HCT116 (cell line): ENCODE data around the gene PRMT1. TPM values are rescaled to one million over a fixed set of nuclear protein-coding genes. Genes with fewer than 3 reads are reported as not detected.

Experiments used
- ATAC-seq: fragments of 200-7000 bp; cut with Tn5 transposase; 2 replicates; pipeline ENCODE4 v1.9.1; 2020; ENCODE audit warnings: mild to moderate bottlenecking, moderate library complexity
- BruUV-seq: library from RNA; stranded (reverse); fragments of 400-500 nt; replicated peaks from 2 replicates; lab custom pipeline; 2021; lab: Mats Ljungman, UMichigan
- CTCF ChIA-PET: fragments of 300-600 bp; sonication (Branson Sonifier 250); formaldehyde crosslinking; loops from one replicate; lab custom pipeline; 2021; ENCODE audit warnings: antibody characterized with exemption; lab: Charles Lee
- POLR2A ChIA-PET: fragments of 300-600, 350-600 bp; sonication (Branson Sonifier 250); formaldehyde crosslinking; loops from one replicate; lab custom pipeline; 2021; ENCODE audit warnings: antibody characterized with exemption; lab: Charles Lee
- RAD21 ChIA-PET, 2 experiments: fragments of 300-600 bp; sonication (Branson Sonifier 250); formaldehyde crosslinking; loops; one replicate each; lab custom pipeline; 2023; ENCODE audit warnings: low total read pairs in 2 of 2; ENCODE audit not compliant: uncharacterized antibody in 2 of 2, unreplicated experiment in 2 of 2, low non-redundant PET in 1 of 2; lab: Charles Lee
- DNase-seq: peaks from one replicate; pipeline ENCODE4 v3.0.0-alpha.2; 2010; ENCODE audit warnings: low read depth, low spot score
- H2AFZ ChIP-seq: fragments of 200-600 bp; shearing (Covaris generic), sonication (generic); 2 replicates; pipeline ENCODE4 v1.6.1; 2017; ENCODE audit warnings: low read depth, mixed run types, mixed read lengths, antibody characterized with exemption, low read length; ENCODE audit not compliant: poor library complexity, severe bottlenecking
- H3K27ac ChIP-seq: 2 replicates; pipeline ENCODE4 v1.5.1; 2012; ENCODE audit warnings: low read depth, low read length
- H3K27me3 ChIP-seq: fragments of 200-600 bp; sonication (generic); 2 replicates; pipeline ENCODE4 v1.6.1; 2016; ENCODE audit warnings: mixed run types, low read length, mixed read lengths; ENCODE audit not compliant: insufficient read depth
- H3K36me3 ChIP-seq, 2 experiments: fragments of 200-500 bp in 1 of 2; fragments of 200-600 bp in 1 of 2; sonication (Bioruptor generic) in 1 of 2; sonication (generic) in 1 of 2; 2 replicates each; pipeline versions ENCODE4 v1.5.1 to v1.6.1; 2014 to 2016; ENCODE audit warnings: low read length in 2 of 2, inconsistent platforms in 1 of 2, mixed read lengths in 1 of 2, mixed run types in 1 of 2; ENCODE audit not compliant: insufficient read depth in 2 of 2, control insufficient read depth in 1 of 2
- H3K4me1 ChIP-seq, 2 experiments: fragments of 200-600 bp in 1 of 2; sonication (generic) in 1 of 2; 2 replicates each; pipeline versions ENCODE4 v1.5.1 to v1.6.1; 2012 to 2017; ENCODE audit warnings: low read length in 2 of 2, inconsistent platforms in 1 of 2, mild to moderate bottlenecking in 1 of 2, mixed read lengths in 1 of 2, mixed run types in 1 of 2, moderate library complexity in 1 of 2; ENCODE audit not compliant: insufficient read depth in 2 of 2, control insufficient read depth in 1 of 2
- H3K4me2 ChIP-seq: fragments of 200-600 bp; sonication (generic); 2 replicates; pipeline ENCODE4 v1.6.1; 2017; ENCODE audit warnings: mixed run types, low read length, mixed read lengths
- H3K4me3 ChIP-seq, 2 experiments: fragments of 200-600 bp in 1 of 2; sonication (generic) in 1 of 2; replicated peaks in 1 of 2; 2 replicates each; pipeline ENCODE4 v1.5.1; 2011 to 2016; ENCODE audit warnings: low read length in 2 of 2, control low read depth in 1 of 2, low read depth in 1 of 2, mild to moderate bottlenecking in 1 of 2, mixed read lengths in 1 of 2, mixed run types in 1 of 2
- H3K79me2 ChIP-seq: fragments of 200-600 bp; sonication (generic); 2 replicates; pipeline ENCODE4 v1.6.1; 2017; ENCODE audit warnings: mild to moderate bottlenecking, mixed run types, low read length, moderate library complexity, mixed read lengths; ENCODE audit not compliant: insufficient read depth
- H3K9ac ChIP-seq: fragments of 200-600 bp; sonication (generic); 2 replicates; pipeline ENCODE4 v1.6.1; 2016; ENCODE audit warnings: low read length, mixed read lengths
- H3K9me2 ChIP-seq: fragments of 200-600 bp; sonication (generic), shearing (Covaris generic); 2 replicates; pipeline ENCODE4 v1.6.1; 2017; ENCODE audit warnings: mixed run types, mild to moderate bottlenecking, moderate library complexity; ENCODE audit not compliant: insufficient read depth
- H3K9me3 ChIP-seq, 2 experiments: fragments of 200-500 bp in 1 of 2; fragments of 200-600 bp in 1 of 2; sonication (Bioruptor generic) in 1 of 2; sonication (generic) in 1 of 2; 2 replicates each; pipeline ENCODE4 v1.6.1; 2014 to 2017; ENCODE audit warnings: low read length in 2 of 2, mixed read lengths in 2 of 2, inconsistent platforms in 1 of 2, low read depth in 1 of 2, mild to moderate bottlenecking in 1 of 2, mixed run types in 1 of 2, moderate library complexity in 1 of 2; ENCODE audit not compliant: control insufficient read depth in 1 of 2, insufficient read depth in 1 of 2
- H4K20me1 ChIP-seq: fragments of 200-600 bp; sonication (generic), shearing (Covaris generic); 2 replicates; pipeline ENCODE4 v1.6.1; 2017; ENCODE audit warnings: mixed run types, mild to moderate bottlenecking, moderate library complexity; ENCODE audit not compliant: insufficient read depth
- CBX3 ChIP-seq: IDR thresholded peaks from 2 replicates; pipeline ENCODE4 v1.6.1; 2012; ENCODE audit warnings: low read depth
- EGR1 ChIP-seq: IDR thresholded peaks from 2 replicates; pipeline ENCODE4 v1.6.1; 2012; ENCODE audit warnings: low read depth
- POLR2A ChIP-seq: IDR thresholded peaks from 2 replicates; pipeline ENCODE4 v1.7.0; 2011; ENCODE audit warnings: borderline replicate concordance; ENCODE audit not compliant: insufficient read depth, insufficient read length; ENCODE audit errors: extremely low read depth
- RAD21 ChIP-seq: IDR thresholded peaks from 2 replicates; pipeline ENCODE4 v1.6.1; 2012; ENCODE audit warnings: low read depth, mild to moderate bottlenecking
- REST ChIP-seq: IDR thresholded peaks from 2 replicates; pipeline ENCODE4 v1.6.1; 2012; ENCODE audit warnings: low read depth
- TCF7L2 ChIP-seq: IDR thresholded peaks from 2 replicates; pipeline ENCODE4 v1.7.0; 2011; ENCODE audit warnings: borderline replicate concordance, inconsistent platforms; ENCODE audit not compliant: insufficient read depth, insufficient read length; ENCODE audit errors: extremely low read depth
- YY1 ChIP-seq: IDR thresholded peaks from 2 replicates; pipeline ENCODE4 v1.6.1; 2011; ENCODE audit warnings: low read length, low read depth, moderate library complexity, mild to moderate bottlenecking; ENCODE audit not compliant: insufficient replicate concordance; ENCODE audit errors: extremely low read depth
- ZFX ChIP-seq: fragments of 450-650 bp; IDR thresholded peaks from 2 replicates; pipeline ENCODE4 v1.6.1; 2017
- ZNF274 ChIP-seq: fragments of 200-500 bp; sonication (Bioruptor generic); IDR thresholded peaks from 2 replicates; pipeline ENCODE4 v1.6.1; 2014; ENCODE audit warnings: mild to moderate bottlenecking, low read depth, low read length, inconsistent platforms
- intact Hi-C: fragments of 100-400 bp; cut with micrococcal nuclease; formaldehyde crosslinking; loops from 2 replicates; pipeline ENCODE4 v1.10.0; 2022
- total RNA-seq: library from RNA; stranded (reverse); gene quantifications from one replicate; pipeline ENCODE4 v1.2.1, GENCODE V29; 2021; ENCODE audit not compliant: unreplicated experiment

PRMT1 gene
- total RNA-seq, 1 experiment from 2014 or later, result 428 TPM

- Histone ChIP-seq H4K20me1 (no peaks in the 10 kb centered on the region), H3K9me2 (no peaks in the 10 kb centered on the region), H2AFZ (no peak overlapping the region), H3K4me1 (peaks cover 3 to 12% of the 10 kb centered on the region in 2 experiments; a peak in 2 of 4 replicates), H3K4me3 (no peak overlapping the region), H3K79me2 (no peaks in the 10 kb centered on the region), H3K9ac (no peak overlapping the region), H3K9me3 (no peaks in the 10 kb centered on the region), H3K27ac (no peak overlapping the region), H3K27me3 (no peaks in the 10 kb centered on the region), H3K36me3 (no peaks in the 10 kb centered on the region; a peak in 1 of 4 replicates), H3K4me2 (no peak overlapping the region)
- no peak for TF ChIP-seq CBX3
- no peak for TF ChIP-seq YY1
- TF ChIP-seq ZFX, result no peak
- TF ChIP-seq ZNF274, result no peak
- no peak for TF ChIP-seq POLR2A
- no peak for TF ChIP-seq EGR1
- no peak for TF ChIP-seq RAD21
- no peak for TF ChIP-seq TCF7L2
- TF ChIP-seq REST, result no peak
- no peak for ATAC-seq
- ChIA-PET CTCF (interaction anchor here (1.1 kb wide), 1 partner anchor 20 kb away, joined by 3 read pairs; no protein-coding TSS in a partner anchor), POLR2A (interaction anchor here (2.9 kb wide), 1 partner anchor 9 kb away, joined by 13 read pairs; the partner anchor contains the start of gene RRAS), RAD21 (no interaction called here)
- BruUV-seq, result no TSS peak
- intact Hi-C loops, result no loop called here
- no peak for DNase-seq
Measured at GRCh38 chr19:49631610-49632192, 45.4 kb upstream of the PRMT1 start.
